Thymus (tissue), 11 donors: ENCODE results near the gene CLEC4C. TPM values are rescaled to one million over a fixed set of nuclear protein-coding genes. Genes with fewer than 3 reads are reported as not detected.
"Not testable (repeated sequence)": the region's sequence is repeated elsewhere in the genome, so short reads cannot be mapped to it uniquely, and the experiment has no call there.

Experiments used
- DNase-seq, 9 donors: peaks; one replicate each; pipeline ENCODE4 v3.0.0-alpha.2; 2013; ENCODE audit warnings: low spot score in 9 of 9, low read depth in 6 of 9, missing footprints in 1 of 9
- H3K27ac ChIP-seq, 2 donors: one replicate each; pipeline ENCODE4 v1.5.1; 2013; ENCODE audit warnings: control low read depth in 1 of 2, low read depth in 1 of 2, low read length in 1 of 2, mild to moderate bottlenecking in 1 of 2, moderate library complexity in 1 of 2
- H3K27me3 ChIP-seq, 2 donors: one replicate each; pipeline ENCODE4 v1.5.1; 2013; ENCODE audit warnings: low read length in 1 of 2; ENCODE audit not compliant: control insufficient read depth in 2 of 2, insufficient read depth in 1 of 2
- H3K36me3 ChIP-seq, 2 donors: one replicate each; pipeline ENCODE4 v1.5.1; 2013; ENCODE audit warnings: low read length in 1 of 2, mild to moderate bottlenecking in 1 of 2, moderate library complexity in 1 of 2; ENCODE audit not compliant: control insufficient read depth in 2 of 2, insufficient read depth in 2 of 2
- H3K4me1 ChIP-seq, 2 donors: one replicate each; pipeline ENCODE4 v1.5.1; 2013; ENCODE audit warnings: low read length in 2 of 2; ENCODE audit not compliant: control insufficient read depth in 2 of 2, insufficient read depth in 2 of 2
- H3K4me3 ChIP-seq, 2 donors: one replicate each; pipeline ENCODE4 v1.5.1; 2013; ENCODE audit warnings: low read length in 2 of 2, control low read depth in 1 of 2, mild to moderate bottlenecking in 1 of 2
- H3K9me3 ChIP-seq, 2 donors: one replicate each; pipeline ENCODE4 v1.5.1; 2013; ENCODE audit warnings: low read length in 1 of 2, mild to moderate bottlenecking in 1 of 2; ENCODE audit not compliant: control insufficient read depth in 2 of 2, insufficient read depth in 1 of 2
- WGBS: extraction: QIAGEN DNeasy Blood & Tissue Kit; methylation state at CpG from one replicate; pipeline ENCODE4 v1.1.7; 2013; 5-methylcytosine and 5-hydroxymethylcytosine counted together
- polyA plus RNA-seq: library from polyadenylated mRNA; stranded (reverse); fragments of 200-250 nt; gene quantifications from one replicate; pipeline ENCODE4 v1.2.3, GENCODE V29; 2013
- total RNA-seq: library from RNA; stranded (reverse); fragments of 120-200 nt; gene quantifications from one replicate; pipeline ENCODE4 v1.2.4, GENCODE V29; 2013
- donor health status: healthy.

The CLEC4C gene
- total and polyA plus RNA-seq, 2 donors: 0.82 to 1.4 TPM

GRCh38 chr12:7769999-7770398, 22.8 kb upstream of the CLEC4C start:
- DNase-seq: no peak
- Histone ChIP-seq H3K27me3 (no peaks in the 10 kb centered on the region), H3K9me3 (no peaks in the 10 kb centered on the region), H3K36me3 (no peaks in the 10 kb centered on the region), H3K4me1 (no peaks in the 10 kb centered on the region), H3K27ac (no peak overlapping the region), H3K4me3 (no peak overlapping the region)
- WGBS: 86% methylated on average over 3 of the region's 3 CpGs

GRCh38 chr12:7758766-7759140, 11.6 kb upstream of the CLEC4C start:
- no peaks in the 10 kb centered on the region for H3K27me3 ChIP-seq
- 84% methylated on average over 9 of the region's 9 CpGs for WGBS
- no peak overlapping the region for H3K27ac ChIP-seq
- DNase-seq: no peak
- H3K4me3 ChIP-seq: no peak overlapping the region
- no peaks in the 10 kb centered on the region for H3K9me3 ChIP-seq
- H3K36me3 ChIP-seq: no peaks in the 10 kb centered on the region
- no peaks in the 10 kb centered on the region for H3K4me1 ChIP-seq

- 95% methylated on average over 2 of the region's 2 CpGs for whole genome bisulfite sequencing
- Histone ChIP-seq H3K27ac (no peak overlapping the region), H3K9me3 (no peaks in the 10 kb centered on the region)
Observed at GRCh38 chr12:7756993-7757392, 9.8 kb upstream of the CLEC4C start.

GRCh38 chr12:7755668-7756067, 8.5 kb upstream of the CLEC4C start:
- H3K4me3 ChIP-seq, H3K27me3 ChIP-seq, H3K9me3 ChIP-seq, DNase-seq, H3K4me1 ChIP-seq, H3K36me3 ChIP-seq, H3K27ac ChIP-seq: not testable (repeated sequence)
- WGBS: 70% methylated on average over 9 of the region's 9 CpGs

More at GRCh38 chr12:7756993-7757392, 9.8 kb upstream of the CLEC4C start:
- no peak for DNase-seq
- H3K4me3 ChIP-seq: no peak overlapping the region
- no peaks in the 10 kb centered on the region for H3K36me3 ChIP-seq
- no peaks in the 10 kb centered on the region for H3K4me1 ChIP-seq
- H3K27me3 ChIP-seq: no peaks in the 10 kb centered on the region

DNA sequence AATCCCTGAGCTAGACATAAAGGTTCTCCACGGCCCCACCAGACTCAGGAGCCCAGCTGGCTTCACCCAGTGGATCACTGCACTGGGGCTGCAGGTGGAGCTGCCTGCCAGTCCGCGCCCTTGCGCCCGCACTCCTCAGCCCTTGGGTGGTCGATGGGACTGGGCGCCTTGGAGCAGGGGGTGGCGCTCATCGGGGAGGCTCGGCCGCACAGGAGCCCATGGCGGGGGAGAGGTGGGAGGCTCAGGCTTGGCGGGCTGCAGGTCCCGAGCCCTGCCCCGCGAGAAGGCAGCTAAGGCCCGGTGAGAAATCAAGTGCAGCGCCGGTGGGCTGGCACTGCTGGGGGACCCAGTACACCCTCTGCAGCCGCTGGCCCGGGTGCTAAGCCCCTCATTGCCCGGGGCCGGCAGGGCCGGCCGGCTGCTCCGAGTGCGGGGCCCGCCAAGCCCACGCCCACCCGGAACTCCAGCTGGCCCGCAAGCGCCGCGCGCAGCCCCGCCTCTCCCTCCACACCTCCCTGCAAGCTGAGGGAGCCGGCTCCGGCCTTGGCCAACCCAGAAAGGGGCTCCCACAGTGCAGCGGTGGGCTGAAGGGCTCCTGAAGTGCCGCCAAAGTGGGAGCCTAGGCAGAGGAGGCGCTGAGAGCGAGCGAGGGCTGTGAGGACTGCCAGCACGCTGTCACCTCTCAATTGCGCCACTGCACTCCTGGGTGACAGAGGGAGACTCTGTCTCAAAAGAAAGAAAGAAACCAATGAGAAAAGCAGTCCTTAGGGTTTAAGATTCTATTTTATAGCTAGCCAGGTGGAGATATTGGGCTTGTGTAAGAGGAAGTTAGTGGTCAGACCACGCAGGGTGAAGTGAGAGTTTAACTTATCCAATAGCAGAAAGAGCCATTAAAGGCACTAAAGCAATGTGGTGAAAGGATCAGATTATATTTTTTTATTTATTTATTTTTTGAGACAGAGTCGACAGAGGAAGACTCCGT, 5.1 kb upstream of the CLEC4C start:
- not testable (repeated sequence) for H3K27me3 ChIP-seq, H3K27ac ChIP-seq, H3K36me3 ChIP-seq, H3K4me3 ChIP-seq, H3K4me1 ChIP-seq, DNase-seq, H3K9me3 ChIP-seq
- WGBS: 89% methylated on average over 41 of the region's 48 CpGs

DNA sequence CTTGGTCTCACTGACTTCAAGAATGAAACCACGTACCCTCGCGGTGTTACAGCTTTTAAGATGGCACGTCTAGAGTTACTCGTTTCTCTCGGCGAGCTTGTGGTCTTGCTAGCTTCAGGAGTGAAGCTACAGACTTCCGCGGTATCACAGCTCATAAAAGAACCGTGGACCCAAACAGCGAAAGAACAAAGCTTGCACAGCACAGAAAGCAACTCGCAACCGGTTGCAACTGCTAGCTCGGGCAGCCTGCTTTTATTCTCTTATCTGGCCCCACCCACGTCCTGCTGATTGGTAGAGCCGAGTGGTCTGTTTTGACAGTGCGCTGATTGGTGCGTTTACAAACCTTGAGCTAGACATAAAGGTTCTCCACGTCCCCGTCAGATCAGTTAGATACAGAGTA, 4.2 kb upstream of the CLEC4C start:
- H3K4me3 ChIP-seq: no peak overlapping the region
- 92% methylated on average over 20 of the region's 20 CpGs for WGBS
- no peaks in the 10 kb centered on the region for H3K36me3 ChIP-seq
- H3K27ac ChIP-seq: no peak overlapping the region
- H3K27me3 ChIP-seq: no peaks in the 10 kb centered on the region
- H3K4me1 ChIP-seq: no peaks in the 10 kb centered on the region
- DNase-seq: no peak
- no peaks in the 10 kb centered on the region for H3K9me3 ChIP-seq

DNA sequence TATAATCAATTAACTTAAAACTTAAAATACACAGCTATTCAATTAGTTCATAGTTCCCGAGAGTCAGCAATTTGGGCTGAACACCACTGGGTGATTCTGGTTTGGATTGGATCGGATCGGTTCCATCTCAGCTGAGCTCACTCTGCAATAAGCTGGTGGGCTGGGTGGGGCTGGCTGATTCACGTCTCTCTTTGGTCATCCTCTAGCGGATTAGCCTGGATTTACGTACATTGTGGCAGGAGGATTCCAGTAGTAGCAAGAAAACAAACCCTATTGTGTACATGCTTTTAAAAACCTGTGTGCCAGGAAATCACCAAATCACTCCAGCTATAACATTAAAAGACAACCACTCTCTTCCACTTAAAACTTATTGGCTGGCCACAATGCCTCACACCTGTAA, 3.2 kb upstream of the CLEC4C start:
- WGBS: 95% methylated on average over 6 of the region's 6 CpGs
- Histone ChIP-seq H3K27me3 (no peaks in the 10 kb centered on the region), H3K9me3 (no peaks in the 10 kb centered on the region), H3K36me3 (no peaks in the 10 kb centered on the region), H3K4me3 (no peak overlapping the region), H3K27ac (no peak overlapping the region), H3K4me1 (no peaks in the 10 kb centered on the region)
- DNase-seq: no peak

DNA sequence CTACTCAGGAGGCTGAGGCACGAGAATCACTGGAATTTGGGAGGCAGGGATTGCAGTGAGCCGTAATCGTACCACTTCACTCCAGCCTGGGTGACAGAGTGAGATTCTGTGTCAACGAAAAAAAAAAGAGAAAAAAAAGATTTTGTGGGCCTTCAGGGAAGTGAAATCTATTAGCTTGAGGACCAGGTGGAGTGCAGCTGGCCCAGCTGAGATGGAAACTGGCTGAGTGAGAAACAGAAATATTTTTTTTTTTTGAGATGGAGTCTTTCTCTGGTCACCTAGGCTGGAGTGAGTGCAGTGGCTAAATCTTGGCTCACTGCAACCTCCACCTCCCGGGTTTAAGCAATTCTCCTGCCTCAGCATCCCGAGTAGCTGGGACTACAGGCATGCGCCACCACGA, 2.3 kb upstream of the CLEC4C start:
- Histone ChIP-seq H3K27me3 (no peaks in the 10 kb centered on the region), H3K4me1 (no peaks in the 10 kb centered on the region), H3K36me3 (no peaks in the 10 kb centered on the region), H3K4me3 (no peak overlapping the region), H3K9me3 (no peaks in the 10 kb centered on the region), H3K27ac (no peak overlapping the region)
- 96% methylated on average over 8 of the region's 8 CpGs for WGBS
- no peak for DNase-seq

GRCh38 chr12:7748852-7749251, 1.7 kb upstream of the CLEC4C start:
- H3K9me3 ChIP-seq: no peaks in the 10 kb centered on the region
- DNase-seq: no peak
- 88% methylated on average over 4 of the region's 4 CpGs for WGBS
- no peaks in the 10 kb centered on the region for H3K4me1 ChIP-seq
- H3K4me3 ChIP-seq: no peak overlapping the region
- H3K27ac ChIP-seq: no peak overlapping the region
- no peaks in the 10 kb centered on the region for H3K27me3 ChIP-seq
- no peaks in the 10 kb centered on the region for H3K36me3 ChIP-seq
